Measurements from ENCODE around the gene USP15.
"Not testable (repeated sequence)": the region's sequence is repeated elsewhere in the genome, so short reads cannot be mapped to it uniquely, and the experiment has no call there.

Gene USP15

DNA sequence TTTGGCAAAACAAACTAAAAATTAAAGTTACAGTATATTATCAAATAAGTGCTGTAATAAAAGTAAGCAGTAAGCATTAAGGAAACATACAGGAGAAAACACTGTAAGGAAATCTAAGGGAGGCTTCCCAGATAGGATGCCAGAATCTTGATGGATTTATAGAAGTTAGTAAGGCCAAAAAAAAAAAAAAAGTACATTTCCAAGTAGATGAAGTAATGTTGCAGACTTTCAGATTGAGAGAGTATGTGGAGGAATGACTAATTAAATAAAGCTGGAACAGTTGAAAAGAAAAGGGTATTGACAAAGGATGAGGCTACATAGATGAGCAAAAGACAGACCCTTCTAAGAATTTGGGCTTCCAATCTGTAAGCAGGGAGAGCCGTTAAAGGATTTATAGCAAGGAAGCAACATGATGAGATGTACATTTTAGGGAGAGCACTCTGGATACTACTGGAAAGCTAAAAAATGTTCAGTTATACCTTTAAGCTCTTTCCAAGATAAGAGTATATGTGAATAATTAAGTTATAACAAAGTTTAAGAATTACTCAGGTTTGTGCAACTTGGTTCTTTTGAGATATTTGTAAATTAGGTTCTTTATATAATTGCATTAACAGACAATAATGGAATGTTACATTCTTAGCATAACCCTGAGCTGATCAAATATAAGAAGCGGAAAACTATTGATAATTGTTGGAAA lies 119.0 kb downstream of the USP15 start:
- no peak for DNase-seq

DNA sequence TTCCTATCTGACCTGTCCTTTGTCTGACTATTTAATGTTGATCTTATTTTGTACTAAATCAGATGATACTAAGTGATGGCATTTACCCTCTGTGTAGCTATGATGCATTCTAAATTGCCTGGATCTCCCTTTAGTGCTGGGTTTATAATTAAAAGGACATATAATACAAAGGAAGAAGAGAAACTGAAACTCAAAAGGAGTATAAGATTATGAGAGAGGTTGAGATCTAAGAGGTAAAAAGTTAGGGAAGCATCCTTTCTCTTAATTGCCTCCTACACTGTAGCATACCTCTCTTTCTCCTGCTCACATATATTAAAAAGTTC lies 119.5 kb downstream of the USP15 start:
- no peak for DNase-seq

DNA sequence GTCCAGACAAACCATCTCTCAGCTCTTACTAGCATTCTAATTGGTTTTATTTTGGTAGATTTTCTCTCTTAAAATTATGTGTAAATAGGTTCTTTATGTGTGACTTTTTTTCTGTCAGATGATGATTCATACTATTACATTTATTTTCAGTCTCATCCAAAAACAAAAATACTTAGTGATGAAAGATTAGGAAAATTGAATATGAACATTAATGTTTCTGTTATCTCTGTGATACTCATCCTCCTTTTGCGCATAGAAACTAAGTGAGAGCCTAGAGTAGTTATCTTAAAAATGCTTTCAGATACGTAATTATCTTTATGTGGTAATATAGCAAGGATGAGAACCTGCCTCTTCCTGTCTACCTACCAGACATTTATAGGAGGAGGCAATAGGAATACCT lies 122.3 kb downstream of the USP15 start:
- DNase-seq = no peak

DNA sequence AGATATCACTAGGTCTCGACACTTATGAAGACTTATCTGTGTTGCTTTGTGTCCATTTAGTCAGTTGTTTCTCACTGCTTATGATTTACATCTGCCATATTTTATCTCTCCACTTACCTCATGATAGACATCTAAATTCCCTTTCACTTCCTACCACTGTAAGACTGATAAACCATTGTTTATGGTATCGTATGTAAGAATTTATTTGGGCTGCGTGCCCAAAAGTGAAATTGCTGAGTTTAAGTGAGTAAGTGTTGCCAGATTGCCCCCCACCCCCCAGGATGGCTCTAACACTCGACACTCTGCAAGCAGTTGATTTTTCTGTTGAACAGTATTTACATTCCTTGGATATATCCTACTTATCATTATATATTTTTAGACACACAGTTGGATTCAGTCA lies 136.5 kb downstream of the USP15 start:
- DNase-seq = no peak

DNA sequence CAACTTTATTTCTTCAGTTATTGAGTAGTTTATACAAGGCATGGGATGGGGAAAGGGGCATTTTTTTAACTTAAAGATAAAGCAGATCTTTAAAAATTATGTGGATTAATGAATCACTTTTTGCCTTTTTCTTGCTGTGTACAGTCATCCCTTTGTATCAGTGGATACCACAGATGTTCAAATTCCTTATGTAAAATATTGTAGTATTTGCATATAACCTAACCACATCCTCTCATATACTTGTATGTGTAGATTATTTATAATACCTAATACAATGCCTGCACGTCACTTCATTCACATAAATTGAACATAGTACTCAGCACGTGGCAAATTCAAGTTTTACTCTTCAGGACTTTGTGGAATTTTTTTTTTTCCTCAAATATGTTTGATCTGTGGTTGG lies 139.9 kb downstream of the USP15 start:
- no peak for DNase-seq

DNA sequence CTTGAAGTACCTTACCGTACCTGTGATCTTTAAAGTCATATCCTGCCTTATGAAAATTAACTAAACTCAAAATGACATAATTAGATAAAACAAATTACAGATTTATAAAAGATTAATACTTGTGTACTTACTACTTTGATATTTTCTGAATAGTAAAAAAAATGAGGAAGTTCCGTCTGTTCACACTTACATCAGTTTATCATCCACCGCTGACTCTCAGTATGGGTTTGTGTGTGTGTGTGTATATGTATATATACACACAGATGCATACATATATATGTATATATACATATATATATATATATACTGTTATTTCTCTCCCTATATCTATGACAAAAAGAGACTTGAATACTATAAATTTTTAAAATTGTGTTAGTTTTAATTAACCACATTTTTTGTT lies 141.4 kb downstream of the USP15 start:
- DNase-seq = no peak

DNA sequence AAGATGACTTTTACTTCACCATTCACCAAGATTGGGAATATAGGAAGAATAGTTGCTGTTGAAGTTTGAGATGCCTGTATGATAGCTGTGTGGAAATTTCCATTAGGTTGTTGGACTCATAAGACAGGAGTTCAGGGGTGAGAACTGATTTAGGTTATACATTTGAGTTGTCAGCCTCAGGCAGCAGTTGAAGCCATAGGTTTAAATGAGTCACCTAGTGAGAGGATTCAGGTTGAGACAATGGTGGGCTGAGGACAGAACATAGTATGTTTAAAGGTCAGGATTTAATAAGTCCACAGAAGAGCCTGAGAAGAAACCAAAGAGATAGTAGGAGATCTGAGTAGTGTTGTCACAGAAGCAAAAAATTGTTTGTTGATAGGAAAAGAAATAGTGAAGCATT lies 142.8 kb downstream of the USP15 start:
- DNase-seq = no peak

DNA sequence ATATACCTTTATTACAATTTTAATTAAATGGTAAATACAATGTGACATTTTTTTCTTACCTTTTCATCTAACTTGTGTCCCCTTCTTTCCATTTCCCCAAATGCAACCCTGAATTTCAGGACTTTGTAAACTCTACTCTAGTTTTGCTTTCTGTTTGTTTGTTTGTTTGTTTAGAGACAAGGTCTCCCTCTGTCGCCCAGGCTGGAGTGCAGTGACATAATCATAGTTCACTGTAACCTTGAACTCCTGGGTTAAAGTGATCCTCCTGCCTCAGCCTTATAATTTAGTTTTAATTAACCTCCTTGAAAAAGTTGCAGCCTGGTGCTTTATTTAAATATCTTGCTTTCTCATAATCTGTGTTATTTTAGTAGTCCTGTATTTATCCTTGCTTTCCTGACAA lies 147.4 kb downstream of the USP15 start:
- no peak for DNase-seq

DNA sequence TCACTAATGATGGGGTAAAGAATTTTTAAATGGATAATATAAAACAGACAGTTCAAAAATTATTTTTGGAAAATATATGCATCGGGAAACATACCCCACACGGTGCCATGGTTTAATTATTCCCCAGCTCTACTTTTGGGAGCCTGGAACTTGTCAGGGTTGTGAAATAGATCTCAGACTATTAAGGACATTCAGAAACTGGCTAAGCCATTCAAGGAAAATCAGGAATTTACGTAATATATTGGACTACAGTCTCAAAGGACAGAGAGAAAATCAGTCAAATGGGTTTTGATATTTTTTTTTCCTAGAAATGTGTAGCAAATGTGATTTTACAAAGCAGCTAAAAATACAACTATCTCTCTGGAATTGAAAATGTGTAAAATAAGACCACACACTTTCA lies 148.9 kb downstream of the USP15 start:
- no peak for DNase-seq

DNA sequence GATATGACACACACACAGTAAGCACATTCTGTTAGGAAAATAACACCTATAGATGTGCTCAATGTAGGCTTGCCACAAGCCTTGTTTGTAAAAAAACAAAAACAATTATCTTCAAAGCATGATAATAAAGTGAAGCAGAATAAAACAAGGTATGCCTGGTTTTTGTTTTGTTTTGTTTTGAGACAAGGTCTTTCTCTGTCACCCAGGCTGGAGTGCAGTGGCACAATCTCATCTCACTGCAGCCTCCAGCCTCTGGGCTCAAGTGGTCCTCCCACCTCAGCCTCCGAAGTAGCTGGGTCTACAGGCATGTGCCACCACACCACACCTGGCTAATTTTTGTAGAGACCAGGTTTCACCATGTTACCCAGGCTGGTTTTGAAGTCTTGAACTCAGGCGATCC lies 154.0 kb downstream of the USP15 start:
- DNase-seq = no peak

DNA sequence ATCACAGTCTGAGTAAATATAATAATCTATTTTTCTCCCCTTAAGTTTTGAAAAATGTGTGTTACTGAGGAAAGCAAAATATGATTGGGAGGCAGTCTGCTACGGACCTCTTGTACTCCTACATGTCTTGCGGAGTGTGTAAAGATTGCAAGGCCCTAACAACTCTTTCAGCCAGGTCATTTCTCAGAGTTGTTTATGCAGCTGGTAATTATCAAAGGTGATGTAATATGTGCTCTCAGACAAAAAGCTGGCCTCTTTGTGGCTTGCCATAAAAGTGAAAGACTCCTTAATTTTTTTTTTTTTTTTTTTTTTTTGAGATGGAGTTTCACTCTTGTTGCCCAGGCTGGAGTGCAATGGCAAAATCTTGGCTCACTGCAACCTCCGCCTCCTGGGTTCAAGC lies 165.9 kb downstream of the USP15 start:
- no peak for DNase-seq

DNA sequence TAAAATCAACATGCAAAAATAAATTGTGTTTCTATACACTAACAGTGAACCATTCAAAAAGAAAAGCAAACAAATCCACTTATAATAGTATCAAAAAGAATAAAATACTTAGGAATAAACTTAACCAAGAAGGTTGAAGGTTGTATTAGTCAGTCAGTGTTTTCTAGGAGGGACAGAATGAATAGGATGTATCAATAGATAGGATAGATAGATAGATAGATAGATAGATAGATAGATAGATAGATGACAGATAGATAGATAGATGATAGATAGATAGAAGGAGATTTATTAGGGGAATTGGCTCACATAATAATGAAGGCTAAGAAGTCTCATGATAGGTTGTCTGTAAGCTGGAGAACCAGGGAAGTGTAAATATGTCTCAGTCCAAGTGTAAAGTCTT lies 169.3 kb downstream of the USP15 start:
- DNase-seq = no peak

DNA sequence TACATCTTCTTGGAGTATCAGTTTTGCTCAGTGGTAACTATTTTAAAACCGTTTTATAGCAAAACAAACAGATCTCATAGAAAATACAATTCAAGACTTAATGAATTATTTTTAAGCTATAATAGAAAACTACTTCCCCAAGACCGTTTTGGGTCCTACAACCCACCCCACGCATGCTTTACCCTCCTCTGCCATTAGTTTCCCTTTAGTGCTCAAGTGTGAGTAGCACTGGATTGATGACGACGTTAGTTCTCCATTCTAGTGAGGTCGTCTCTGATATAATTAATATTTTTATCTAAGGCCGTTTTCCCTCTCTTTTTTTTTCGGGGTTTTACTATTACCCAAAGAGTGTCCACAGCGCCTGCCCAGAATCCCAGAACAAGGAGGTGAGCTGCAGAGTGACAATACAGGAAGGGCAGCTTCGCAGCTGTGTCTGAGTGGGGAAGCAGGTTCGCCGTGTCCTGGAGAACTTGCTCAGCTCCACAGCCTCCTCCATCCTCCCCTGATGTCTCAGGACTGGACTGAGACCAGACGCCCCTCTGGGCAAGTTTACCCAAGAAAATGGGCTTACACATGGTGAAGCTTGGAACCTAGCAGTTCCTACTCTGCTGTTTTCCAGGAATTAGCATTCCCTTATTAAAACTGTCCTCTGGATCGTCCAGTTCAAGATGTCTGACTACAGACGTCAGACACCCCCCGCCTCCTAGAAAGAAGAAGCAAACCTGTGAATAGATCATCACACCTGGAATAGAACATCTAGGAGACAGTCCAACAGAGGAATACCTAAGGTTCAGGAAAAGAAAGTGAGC lies 174.5 kb downstream of the USP15 start:
- no peak for DNase-seq

DNA sequence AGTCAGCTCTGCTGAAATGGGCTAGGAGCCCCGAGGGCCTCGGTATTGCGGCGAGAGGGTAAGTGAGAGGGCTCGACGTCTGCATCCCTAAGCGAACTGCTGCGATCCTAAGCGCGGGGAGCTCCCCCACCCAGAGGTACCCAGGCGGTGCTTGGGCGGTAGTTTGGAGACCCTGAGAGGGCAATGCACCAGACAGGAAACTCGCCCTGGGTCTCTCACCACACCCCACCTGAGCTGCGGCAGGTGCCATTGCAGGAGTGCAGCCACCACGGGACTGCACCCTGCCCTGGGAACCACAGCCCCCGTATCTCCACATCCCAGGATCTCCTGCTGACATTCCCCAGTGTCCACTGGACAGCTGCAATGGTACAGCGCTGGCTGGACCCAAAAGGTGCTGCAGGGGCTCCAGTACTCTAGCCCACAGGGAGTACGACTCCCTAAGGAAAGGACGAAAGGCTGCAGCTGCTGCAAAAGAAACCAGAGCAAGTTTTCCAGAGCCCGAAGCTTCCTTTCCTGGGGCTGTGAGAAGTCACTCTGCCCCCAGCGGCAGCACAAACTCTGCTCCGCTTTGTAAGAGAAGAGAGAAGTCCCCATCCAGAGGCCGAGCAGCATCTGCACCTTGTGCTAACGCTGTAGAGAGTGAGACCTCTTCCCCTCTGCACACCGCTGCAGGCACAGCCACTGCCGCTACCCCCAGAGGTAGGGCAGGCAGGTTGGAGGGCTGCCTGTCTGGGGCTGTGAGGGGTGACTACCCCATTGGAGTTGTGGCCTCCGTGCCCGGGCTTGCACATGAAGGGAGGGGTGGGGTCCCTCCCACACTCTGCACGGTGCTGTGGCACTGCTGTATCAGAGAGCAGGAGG lies 175.3 kb downstream of the USP15 start:
- peak; percentile 14 for DNase-seq

DNA sequence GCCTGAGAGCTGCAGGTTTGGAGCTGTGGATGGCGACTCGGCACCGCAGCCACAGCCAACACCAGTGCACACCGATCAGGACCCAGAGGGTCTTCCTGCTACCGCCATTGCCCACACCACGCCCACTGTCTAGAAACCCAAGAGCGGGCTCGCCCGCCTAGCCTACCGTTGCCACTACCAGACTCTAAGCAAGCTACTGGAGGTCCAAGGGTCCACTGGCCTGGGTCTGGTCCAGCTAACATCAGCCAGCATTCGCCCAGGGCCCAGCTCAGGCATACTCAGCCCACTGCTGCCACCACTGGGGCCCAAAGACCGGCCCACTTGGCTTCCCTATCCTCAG lies 175.9 kb downstream of the USP15 start:
- DNase-seq = no peak

DNA sequence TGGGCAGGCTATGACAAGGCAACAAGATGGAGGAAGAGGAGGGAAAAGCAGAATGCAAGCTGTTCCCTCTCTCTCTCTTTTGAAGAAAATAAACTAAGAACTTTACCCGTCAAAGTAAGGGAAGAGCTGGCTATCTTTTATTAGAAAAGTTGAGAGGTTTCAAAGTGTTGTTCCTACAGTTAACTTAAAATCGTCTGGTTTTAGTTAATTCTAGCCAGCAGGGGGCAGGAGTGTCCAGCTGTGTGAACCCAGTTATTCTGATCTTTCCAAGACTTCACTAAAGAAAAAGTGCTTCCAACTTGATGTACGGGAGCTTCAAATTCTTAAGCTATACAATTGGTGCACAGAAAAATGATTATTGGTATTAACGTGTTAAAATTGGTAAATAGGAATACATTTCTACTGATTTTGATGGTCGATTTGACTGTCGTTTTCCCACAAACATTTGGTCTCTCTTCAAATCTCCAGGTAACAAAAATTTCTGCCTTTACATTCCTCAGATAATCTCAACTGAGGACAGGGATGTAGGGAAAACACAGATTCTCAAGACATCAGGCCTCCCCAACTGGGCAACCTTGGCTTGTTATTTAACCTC lies 178.0 kb downstream of the USP15 start:
- DNase-seq = peak; percentile 36

DNA sequence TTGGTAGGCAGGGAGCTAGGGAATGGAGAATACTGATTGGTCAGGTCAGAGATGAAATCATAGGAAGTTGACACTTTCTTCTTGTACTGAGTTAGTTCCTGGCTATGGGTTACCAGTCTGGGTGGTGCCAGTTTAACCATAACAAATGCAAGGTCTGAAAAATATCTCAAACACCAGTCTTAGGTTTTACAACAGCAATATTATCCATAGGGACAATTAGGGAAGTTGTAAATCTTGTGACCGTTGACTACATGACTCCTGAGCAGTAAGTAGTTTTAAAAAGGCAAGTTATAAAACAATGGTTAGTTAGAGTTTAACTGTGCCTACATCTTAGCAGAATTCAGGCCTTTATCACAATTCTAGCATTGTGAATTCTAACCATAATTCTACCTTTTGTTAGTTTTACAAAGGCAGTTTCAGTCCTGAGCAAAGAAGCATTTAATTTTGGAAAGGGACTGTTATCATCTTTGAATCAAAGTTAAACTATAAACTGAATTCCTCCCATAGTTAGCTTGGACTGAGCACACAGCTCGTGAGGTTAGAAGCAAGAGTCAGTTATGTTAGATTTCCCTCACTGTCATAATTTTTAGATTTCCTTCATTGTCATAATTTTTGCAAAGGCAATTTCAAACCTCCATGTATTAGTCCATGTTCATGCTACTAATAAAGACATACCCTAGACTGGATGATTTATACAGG lies 186.7 kb downstream of the USP15 start:
- no peak for DNase-seq

DNA sequence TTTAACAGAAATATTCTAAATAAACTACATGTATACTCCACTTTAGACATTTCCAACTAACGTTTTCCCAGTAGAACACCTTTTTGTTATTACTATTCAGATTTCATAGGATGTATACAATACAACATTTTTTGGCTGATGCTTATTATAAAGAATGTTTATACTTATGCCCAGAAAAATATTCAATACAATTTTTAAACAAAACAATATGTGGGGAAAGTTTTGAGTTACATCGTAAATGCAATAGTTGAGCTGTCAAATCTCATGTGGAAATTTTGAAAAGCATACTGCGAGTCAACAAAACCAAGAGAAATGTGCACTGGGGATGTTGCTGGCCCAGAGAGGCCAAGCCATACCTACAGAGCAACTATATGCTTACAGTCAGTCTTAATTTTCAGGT lies 188.2 kb downstream of the USP15 start:
- no peak for DNase-seq

DNA sequence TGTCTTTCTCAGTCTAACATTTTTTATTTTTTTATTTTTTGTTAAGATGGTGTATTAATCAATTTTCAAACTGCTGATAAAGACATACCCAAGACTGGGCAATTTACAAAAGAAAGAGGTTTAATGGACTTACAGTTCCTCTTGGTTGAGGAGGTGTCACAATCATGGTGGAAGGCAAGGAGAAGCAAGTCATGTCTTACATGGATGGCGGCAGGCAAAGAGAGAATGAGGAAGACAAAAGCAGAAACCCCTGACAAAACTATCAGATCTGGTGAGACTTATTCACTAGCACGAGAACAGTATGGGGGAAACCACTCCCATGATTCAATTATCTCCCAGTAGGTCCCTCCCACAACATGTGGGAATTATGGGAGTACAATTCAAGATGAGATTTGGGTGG lies 195.2 kb downstream of the USP15 start:
- DNase-seq = not testable (repeated sequence)

DNA sequence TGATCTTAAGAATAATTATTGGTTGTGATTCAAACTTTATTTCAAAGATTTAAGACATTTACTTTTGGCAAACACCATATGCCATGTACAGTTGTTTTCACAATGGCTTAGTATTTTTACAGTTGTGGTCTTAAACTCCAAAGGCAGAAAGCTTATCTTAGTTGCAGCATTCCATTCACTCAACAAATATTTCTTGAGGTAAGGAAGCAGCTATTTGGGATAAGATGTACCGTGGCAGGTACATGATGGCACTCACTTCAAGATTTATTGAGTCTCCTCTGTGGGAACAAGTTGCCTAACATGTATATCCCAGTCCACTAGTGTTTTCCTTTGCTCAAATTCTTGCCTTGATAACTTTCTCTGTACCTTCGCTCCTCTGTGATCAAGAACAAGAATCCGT lies 198.4 kb downstream of the USP15 start:
- no peak for DNase-seq

DNA sequence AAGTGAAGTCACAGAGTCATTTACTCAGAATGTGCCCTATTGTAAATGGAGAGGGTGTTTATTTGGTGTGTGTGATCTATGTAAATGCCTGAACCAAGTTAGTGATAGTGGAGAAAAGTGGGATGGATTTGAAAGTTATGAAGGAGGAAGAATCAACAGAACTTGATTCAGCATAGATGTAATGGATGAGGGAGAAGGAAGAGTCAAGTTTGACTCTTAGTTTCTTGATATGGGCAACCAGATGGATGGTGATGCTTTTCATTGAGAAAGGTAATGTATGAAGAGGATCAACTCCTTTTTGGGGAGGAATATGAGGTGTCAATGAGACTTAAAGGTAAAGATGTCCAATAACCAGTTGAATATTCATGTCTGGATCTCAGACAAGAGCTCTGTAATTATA lies 199.8 kb downstream of the USP15 start:
- no peak for DNase-seq

DNA sequence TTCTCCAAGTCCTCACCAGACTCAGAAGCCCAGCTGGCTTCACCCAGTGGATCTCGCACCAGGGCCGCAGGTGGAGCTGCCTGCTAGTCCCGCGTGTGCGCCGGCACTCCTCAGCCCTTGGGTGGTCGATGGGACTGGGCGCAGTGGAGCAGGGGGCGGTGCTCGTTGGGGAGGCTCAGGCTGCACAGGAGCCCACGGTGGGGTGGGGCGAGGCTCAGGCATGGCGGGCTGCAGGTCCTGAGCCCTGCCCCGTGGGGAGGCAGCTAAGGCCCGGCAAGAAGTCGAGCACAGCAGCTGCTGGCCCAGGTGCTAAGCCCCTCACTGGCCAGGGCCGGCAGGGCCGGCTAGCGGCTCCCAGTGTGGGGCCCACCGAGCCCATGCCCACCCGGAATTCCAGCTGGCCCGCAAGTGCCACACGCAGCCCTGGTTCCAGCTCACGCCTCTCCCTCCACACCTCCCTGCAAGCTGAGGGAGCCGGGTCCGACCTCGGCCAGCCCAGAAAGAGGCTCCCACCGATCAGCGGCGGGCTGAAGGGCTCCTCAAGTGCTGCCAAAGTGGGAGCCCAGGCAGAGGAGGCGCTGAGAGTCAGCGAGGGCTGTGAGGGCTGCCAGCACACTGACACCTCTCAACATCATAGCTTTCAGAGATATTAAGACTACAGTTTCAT lies 201.1 kb downstream of the USP15 start:
- DNase-seq = not testable (repeated sequence)
